ENCODE measurements around the gene TAAR6.
"Not testable (repeated sequence)": the region's sequence is repeated elsewhere in the genome, so short reads cannot be mapped to it uniquely, and the experiment has no call there.

The TAAR6 gene, protein sequence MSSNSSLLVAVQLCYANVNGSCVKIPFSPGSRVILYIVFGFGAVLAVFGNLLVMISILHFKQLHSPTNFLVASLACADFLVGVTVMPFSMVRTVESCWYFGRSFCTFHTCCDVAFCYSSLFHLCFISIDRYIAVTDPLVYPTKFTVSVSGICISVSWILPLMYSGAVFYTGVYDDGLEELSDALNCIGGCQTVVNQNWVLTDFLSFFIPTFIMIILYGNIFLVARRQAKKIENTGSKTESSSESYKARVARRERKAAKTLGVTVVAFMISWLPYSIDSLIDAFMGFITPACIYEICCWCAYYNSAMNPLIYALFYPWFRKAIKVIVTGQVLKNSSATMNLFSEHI

DNA sequence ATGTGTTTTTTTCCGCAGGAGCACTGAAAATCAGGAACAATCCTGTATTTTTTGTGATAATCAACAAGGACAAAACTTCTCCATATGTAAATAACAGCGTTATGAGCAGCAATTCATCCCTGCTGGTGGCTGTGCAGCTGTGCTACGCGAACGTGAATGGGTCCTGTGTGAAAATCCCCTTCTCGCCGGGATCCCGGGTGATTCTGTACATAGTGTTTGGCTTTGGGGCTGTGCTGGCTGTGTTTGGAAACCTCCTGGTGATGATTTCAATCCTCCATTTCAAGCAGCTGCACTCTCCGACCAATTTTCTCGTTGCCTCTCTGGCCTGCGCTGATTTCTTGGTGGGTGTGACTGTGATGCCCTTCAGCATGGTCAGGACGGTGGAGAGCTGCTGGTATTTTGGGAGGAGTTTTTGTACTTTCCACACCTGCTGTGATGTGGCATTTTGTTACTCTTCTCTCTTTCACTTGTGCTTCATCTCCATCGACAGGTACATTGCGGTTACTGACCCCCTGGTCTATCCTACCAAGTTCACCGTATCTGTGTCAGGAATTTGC, at the start of gene TAAR6:
TAAR6 (plus strand) TSS at position 102 of the 557 bp plus-strand sequence; CDS start at position 102, 0 bp downstream.
- no peak for DNase-seq

DNA sequence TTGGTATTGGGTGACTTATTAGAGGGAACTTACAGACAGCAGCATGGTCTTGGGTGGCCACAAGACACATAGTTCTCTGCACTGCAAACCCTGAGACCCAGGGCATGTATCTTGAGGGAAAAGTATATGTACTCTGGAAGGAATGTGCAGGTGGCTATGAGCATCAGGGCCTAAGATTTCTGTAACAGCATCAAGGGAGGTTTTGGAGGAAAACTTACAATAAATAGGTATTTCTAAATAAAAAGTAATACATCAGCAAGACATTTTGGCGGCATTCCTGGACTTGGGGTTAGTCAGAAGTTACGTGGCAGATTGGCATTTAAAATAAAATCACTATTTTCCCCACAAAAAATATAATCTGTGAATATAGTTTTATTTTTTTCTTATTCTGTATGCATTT, 49.2 kb upstream of the TAAR6 start:
- no peak for DNase-seq

DNA sequence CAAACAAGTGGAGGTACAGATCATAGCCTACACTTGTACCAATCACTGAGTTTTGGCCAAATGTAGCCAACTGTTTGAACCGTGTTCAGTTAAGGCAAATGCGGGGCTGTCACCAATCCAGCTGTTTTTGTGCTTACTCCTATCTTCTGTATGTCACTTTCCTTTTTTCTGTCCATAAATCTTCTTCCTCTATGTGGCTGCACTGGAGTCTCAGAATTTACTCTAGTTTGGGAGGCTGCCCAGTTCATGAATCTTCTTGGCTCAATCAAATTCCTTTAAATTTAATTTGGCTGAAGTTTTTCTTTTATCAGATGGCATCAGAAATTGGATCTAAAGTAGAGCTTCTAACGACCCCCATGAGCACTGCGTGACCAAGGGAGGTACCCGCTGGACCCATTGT, 45.5 kb upstream of the TAAR6 start:
- DNase-seq: no peak

DNA sequence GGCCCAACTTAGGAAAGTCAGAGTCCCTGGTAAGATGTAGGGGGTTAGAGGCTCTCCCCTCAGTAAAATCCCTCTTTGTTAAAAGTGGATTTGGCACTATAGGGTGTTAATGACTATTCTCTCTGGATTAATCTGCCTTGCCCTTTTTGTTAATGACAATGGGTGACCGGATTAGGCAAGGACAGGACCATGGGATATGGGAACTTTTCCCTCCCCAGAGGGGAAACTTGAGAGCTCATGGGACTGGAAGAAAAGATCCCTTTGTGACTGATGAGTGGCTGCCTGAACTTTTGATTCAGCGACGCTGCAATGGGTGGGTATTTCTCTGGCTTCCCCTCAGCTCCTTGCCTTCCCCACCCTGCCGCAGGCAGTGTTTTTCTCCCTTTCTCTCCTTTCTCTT, 44.3 kb upstream of the TAAR6 start:
- DNase-seq: no peak

DNA sequence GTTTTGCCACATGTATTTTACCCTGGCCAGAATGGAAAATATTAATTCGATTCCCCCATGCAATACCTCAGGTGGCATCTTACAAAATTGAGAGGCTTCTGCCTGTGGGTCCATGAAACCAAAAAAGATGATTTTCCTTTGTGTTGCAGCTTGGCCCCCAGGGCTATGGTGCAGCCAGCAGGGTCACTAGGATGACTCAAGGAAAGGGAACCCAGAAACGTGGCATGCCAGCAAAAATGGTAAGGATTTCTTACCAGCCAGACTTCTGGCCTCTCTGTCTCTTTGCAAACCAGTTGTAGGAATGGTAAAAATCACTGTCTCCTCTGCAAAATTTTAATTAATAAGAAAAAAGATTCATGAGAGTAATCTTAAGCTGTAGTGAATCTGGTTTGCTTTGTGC, 43.7 kb upstream of the TAAR6 start:
- no peak for DNase-seq

DNA sequence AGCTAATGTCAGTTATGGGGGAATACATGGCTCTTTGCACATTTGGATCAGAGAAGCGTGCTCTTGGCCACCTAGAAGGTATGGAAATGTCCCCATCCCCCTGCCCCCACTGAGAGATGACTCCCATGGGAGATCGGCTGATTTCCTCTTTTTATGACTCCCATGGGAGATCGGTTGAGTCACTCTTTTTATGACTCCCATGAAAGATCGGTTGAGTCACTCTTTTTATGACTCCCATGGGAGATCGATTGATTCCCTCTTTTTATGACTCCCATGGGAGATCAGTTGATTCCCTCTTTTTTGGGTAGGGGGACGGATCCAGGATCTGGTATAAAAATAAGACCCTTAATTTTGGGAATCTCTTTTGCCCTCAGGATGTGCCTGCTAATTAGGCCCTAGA, 42.3 kb upstream of the TAAR6 start:
- no peak for DNase-seq

DNA sequence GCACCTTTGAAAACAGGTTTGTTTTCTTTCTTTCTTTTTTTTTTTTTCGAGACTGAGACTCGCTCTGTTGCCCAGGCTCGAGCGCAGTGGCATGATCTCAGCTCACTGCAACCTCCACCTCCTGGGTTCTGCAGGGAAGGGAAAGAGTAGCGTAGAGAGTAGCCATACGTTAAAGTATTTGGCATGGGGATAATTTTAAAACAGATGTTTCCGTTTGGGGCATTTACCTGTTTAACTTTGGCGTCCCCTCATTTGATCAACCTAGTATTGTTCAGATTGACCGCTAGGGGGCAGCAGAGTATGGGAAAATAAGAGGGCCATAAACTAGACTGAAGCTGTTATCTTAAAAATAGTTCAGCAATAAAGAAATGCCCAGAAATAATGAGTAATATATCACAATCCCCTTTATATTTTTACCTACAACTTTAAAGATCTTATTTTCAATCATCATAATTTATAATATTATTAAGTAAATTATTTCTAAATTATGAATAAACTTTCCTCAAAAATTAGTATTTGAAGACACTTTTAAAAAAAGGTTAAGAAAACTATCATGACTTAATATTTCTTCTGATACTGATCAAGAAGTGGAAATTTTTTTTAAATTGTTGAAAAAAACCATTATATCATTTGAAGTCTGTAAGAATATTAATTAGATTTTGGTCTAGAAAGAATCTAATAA, 39.7 kb upstream of the TAAR6 start:
- DNase-seq: peak in 1 of 2 experiments; percentile 37

DNA sequence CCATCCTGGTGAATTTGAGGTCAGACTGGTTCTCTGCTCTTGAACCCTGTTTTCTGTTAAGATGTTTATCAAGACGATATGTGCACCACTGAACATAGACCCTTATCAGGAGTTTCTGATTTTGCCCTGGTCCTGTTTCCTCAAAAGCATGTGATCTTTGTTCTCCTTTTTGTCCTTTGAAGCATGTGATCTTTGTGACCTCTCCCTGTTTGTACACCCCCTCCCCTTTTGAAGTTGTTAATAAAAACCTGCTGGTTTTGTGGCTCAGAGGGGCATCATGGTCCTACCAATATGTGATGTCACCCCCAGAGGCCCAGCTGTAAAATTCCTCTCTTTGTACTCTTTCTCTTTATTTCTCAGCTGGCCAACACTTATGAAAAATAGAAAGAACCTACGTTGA, 35.6 kb upstream of the TAAR6 start:
- DNase-seq: not testable (repeated sequence)

DNA sequence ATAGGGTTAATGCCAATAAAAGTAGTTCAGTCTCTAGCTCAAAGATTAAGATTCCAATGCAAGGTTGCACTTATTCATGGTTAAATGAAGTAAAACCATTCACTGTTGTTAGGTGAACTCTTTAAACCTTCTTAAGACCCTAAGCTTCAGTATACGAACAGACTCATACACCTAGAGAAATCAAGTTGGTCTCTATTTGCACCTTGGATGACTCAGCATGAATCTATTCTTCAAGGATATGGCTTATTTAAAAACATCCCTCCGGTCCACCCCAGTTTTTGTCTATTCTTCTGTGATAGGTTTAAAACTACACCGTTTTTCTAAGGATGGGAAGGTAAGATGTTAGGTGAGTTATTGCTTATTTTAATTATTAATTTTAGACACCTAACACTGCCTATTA, 33.0 kb upstream of the TAAR6 start:
- no peak for DNase-seq

DNA sequence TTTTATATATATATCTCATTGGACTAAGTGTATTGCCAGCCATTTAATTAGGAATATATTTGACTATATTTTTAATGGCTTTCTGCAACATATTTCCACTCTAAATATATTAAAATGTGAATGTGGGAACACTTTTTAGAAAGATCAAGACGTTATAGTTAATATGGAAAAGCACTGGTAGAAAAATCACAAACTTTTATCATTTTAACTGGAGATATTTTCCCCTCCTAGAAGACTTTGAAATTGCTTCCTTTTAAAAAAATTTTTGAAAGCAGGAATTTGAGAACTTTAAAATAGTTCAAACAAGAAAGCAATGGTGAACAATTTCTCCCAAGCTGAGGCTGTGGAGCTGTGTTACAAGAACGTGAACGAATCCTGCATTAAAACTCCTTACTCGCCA, 32.1 kb upstream of the TAAR6 start, which contains the start of gene TAAR9:
TAAR9 (plus strand) TSS at position 301 of the 400 bp plus-strand sequence; CDS start at position 314, 13 bp downstream.
- no peak for DNase-seq

DNA sequence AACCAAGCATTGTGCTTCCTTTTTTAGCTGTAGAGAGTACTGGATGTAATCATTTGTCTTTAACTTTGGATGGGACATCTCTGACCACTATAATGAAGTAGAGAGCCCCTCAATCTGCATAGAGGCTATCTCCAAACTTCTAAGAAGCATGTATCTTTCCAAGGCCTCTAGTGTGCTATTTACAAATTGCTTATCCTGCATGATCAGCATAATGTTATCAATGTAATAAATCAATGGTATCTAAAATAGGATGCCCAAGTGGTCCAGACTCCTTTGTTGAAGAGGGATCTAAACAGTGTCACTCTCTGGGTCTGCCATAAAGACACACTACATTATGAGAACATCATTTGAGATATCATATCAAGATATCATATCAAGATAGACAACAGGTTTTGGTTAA, 25.3 kb upstream of the TAAR6 start:
- DNase-seq: no peak

DNA sequence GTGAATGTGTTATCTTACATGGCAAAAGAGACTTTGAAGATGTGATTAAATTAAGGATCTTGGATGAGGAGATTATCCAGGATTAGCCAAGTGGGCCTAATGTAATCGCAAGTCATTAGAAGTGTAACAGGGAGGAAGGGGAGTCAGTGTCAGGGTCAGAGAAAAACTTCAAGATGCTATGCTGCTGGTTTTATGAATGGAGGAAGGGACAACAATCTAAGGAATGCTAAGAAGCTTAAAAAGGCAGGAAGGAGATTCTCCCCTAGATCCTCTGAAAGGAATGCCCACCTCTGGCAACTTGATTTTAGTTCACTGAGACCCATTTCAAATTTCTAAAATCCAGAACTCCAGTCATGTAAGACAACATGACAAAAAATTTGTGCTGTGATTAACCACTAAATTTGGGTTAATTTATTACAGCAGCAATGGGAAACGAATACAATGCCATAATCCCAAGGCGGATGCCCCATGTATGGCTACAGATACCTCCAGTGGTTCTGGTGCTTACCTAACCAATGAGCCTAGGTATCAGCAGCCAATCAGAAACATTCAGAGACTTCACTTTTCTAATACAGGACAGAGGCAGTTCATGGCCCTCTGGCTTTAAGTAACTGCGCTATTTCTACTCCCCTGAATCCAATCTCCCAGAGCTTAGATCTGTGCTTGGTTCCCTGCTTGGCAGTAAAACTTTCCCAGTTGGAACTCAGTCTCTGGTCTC, 21.2 kb upstream of the TAAR6 start:
- no peak for DNase-seq

DNA sequence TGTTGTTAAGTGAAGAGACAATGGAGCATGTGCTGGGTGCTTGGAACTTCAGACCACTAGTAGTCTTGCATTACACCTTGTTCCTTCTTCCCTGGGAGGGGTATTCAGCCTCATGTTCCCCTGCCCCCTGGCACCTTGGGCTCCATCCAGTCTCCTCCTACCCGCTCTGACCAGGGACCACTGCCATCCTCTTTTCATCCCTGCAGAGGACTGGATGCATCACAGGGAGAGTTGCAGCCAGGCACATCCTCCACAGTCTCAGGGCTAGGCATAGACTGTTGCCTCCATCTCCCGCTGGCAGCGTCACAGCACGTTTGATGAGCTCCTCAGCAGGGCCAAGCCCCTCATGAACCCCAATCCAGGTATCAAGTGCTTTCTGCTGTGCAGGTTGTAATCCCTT, 18.9 kb upstream of the TAAR6 start:
- DNase-seq: no peak

DNA sequence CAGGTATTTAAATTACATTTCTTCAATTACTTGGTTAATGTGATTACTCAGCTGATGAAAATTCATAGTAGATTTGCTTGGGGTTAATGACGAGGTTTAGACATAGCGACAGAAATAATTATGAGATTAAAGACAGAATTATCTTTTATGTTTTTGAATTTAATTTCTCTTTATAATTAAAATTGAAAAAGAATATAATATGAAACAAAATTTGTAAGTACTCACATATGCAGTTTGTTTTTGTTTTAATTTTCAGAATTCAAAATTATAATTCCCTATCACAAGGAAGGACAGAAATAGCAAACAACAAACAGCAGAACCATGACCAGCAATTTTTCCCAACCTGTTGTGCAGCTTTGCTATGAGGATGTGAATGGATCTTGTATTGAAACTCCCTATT, 17.8 kb upstream of the TAAR6 start, which contains the start of gene TAAR8:
TAAR8 (plus strand) TSS at position 301 of the 400 bp plus-strand sequence; CDS start at position 322, 21 bp downstream.
- DNase-seq: no peak

DNA sequence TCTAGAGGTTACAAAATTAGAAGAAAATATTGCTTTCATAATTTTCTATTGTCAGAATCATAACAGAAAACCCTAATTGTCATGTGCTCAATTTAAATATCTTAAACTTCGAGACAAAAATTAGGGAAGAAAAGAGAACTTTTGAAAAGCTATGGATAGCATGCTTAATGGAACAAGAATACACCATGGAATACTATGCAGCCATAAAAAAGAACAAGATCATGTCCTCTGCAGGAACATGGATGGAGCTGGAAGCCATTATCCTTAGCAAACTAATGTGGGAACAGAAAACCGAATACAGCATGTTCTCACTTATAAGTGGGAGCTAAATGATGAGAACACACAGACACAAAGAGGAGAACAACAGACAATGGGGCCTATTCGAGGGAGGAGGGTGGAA, 10.0 kb upstream of the TAAR6 start:
- DNase-seq: not testable (repeated sequence)

DNA sequence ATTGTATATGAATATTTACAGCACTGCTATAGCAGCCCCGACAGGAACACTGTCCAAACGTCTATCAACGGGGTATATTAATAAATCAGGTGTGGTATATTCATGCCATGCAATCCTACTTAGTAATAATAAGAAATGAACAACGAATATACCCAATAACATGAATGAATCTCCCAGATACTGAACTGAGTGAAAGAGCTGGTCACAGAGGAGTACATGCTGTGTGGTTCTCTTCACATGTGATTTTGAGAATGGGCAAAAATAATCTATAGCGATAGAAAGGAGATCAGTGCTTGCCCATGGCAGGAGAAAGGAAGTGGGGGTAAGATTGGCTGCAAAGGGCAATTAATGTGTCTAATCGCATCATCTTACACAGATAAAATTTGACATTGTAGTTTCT, 3.7 kb upstream of the TAAR6 start:
- no peak for DNase-seq

DNA sequence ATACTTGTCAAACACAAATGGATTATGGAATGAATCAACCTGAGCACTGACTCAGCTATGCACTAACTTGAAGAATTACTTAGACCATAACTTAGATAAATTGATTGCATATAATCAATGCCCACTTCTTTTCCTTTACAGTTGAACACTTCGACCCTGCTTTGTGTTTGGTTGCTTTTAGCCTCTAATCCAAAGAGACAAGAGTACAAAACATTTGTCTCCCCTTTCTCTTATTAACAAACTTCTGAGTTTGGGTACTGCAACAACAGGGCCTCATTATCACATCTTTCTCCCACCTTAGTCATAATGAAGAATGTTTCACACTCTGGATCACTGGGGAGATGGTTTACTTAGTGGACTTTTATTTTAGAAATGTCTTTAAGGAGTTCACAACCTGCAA, 2.6 kb upstream of the TAAR6 start:
- no peak for DNase-seq

DNA sequence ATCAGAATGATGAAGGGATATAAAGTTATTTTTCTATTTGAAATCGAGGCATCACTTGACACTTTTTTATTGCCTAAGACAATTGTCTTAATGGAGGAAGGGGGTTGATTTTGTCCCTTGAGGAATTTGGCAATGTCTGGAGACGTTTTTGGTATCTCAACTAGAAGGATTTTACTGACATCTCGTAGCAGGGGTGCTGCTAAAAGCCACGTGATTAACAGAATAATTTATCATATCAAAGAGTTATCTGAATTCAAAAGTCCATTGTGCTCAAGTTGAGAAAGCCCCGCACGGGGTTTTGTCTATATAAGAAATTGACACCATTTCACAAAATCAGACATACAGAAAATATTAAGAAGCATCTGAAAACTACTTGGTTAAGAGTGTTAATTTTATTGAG, 1.5 kb upstream of the TAAR6 start:
- no peak for DNase-seq

DNA sequence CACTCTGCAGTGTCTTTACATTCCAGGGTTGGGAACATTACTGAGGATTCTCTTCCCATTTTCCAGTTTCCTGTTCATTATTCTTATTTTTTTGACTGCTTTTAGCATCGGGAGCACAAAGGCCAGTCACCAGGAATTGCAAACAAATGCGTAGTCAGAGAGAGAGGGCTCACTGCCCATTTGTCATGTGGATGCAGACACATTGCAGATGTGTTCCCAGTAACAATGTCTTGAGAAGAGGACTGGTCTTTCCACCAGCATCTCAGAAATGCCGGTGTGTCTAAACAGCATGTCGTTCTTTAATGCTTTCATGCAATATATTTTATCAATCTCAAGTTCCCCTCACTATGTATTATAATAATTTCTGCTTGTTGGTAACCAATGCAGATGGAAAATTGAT, 952 bp upstream of the TAAR6 start:
- DNase-seq: no peak

DNA sequence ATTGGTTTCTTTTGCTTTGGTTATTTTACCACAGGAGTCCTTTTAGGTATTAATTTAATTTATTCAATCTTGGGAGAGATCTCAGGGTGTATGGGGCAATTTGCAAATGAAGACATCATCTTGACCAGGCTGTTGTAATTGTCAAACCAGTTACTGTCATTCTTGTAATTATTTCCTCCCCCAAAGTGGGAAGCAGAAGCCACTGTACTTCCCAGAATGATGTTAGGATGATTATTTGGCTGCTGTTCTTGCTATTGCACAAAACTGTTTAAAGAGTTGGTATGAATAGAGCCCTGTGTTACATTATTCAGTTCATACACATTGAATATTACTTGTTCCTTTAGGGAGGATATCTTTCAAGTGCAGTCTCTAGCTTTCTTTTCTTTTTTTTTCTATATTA, 1.7 kb downstream of the TAAR6 start:
- DNase-seq: no peak

DNA sequence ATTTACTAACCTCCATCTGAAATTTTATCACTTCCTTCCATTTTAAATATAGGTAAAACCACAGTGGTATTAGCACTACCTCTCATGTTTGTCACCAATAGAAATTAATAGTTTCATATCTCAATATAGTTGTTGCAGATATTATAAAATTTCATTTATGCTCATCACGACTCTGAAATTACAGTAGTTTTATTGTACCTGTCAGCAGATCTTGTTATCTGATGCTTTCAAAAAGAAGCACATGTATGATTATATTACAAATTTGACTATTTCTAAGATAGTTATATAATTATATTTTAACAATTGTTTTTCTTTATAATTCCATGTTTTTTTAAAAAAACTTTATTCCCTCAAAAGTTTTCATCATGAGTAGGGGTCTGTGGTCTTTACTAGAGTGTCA, 14.6 kb downstream of the TAAR6 start:
- no peak for DNase-seq

DNA sequence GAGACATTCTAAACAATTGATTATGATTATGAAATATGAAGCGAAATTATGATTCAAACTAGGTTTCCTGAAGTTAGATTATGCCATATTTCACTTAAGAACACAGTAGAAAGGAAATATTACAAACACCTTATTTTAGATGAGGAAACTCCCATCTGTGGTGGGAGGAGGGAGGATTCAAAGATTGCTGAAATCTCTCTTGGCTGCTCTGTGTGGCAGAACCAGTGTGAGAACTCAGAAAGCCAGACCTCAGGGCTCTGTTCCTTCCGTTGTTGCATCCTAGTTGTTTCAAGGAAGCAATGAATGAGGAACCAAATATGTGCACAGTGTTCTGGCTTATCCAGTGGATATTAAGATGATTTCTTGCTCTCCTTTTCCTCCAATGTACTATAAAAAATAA, 17.3 kb downstream of the TAAR6 start:
- no peak for DNase-seq

DNA sequence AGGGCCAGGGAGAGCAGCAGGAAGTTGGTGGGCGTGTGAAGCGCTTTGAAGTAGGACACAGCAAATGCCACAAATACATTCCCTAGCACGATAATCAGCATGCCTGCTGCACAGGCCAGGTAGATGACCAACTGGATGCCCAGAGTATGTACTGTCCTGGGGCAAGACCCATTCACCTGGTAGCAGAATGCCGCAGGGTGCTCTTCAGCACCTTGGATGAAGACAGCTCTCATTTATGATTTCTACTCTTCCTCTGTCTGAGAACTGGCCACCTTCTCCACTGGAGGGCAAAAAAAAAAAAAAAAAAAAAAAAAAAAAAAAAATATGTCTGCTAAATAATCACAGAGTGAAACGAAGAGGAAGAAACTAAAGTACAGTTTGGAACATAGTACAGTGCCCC, 19.3 kb downstream of the TAAR6 start, which contains the start of gene TAAR5:
TAAR5 (minus strand) TSS at position 288 of the 400 bp plus-strand sequence; CDS start at position 233, 55 bp downstream.
- no peak for DNase-seq
